Endothelial cell of umbilical vein (primary cell): ENCODE results near the gene RNU6-8. TPM values are rescaled to one million over a fixed set of nuclear protein-coding genes. Genes with fewer than 3 reads are reported as not detected.

Experiments
- BruUV-seq: library from RNA; stranded (reverse); fragments of 400-500 nt; replicated peaks from 2 replicates; lab custom pipeline; 2021; lab: Mats Ljungman, UMichigan
- CTCF ChIA-PET: fragments of 300-600, 350-600 bp; sonication (Branson Sonifier 250); formaldehyde crosslinking; loops from one replicate; lab custom pipeline; 2021; ENCODE audit warnings: antibody characterized with exemption, inconsistent platforms; lab: Charles Lee
- POLR2A ChIA-PET: fragments of 300-600, 350-600 bp; sonication (Branson Sonifier 250); formaldehyde crosslinking; loops from one replicate; lab custom pipeline; 2021; ENCODE audit warnings: antibody characterized with exemption, inconsistent platforms; lab: Charles Lee
- DNase-seq: peaks from one replicate; pipeline ENCODE4 v3.0.0-alpha.2; 2011; ENCODE audit warnings: low read depth, low spot score
- FAIRE-seq: peaks from 2 replicates; lab custom pipeline; 2011; peaks lifted over from hg19 to GRCh38; lab: Jason Lieb, UNC
- H2AFZ ChIP-seq: 2 replicates; pipeline ENCODE4 v1.6.0; 2012; ENCODE audit warnings: low read depth, low read length, control low read depth, inconsistent platforms
- H3K27ac ChIP-seq: 2 replicates; pipeline ENCODE4 v1.5.1; 2011; ENCODE audit warnings: low read depth, mild to moderate bottlenecking, control low read depth, low read length, moderate library complexity; ENCODE audit not compliant: insufficient read depth
- H3K27me3 ChIP-seq, 2 experiments: 2 replicates each; pipeline versions ENCODE4 v1.6.0 to v1.6.1; 2011; ENCODE audit warnings: low read length in 2 of 2, mixed read lengths in 1 of 2; ENCODE audit not compliant: control insufficient read depth in 2 of 2, insufficient read depth in 2 of 2
- H3K36me3 ChIP-seq, 2 experiments: 2 replicates in 1 of 2; 3 replicates in 1 of 2; pipeline ENCODE4 v1.5.1; 2011; ENCODE audit warnings: low read length in 2 of 2, mild to moderate bottlenecking in 1 of 2, moderate library complexity in 1 of 2; ENCODE audit not compliant: control insufficient read depth in 2 of 2, insufficient read depth in 2 of 2; ENCODE audit errors: extremely low read depth in 1 of 2
- H3K4me1 ChIP-seq: 3 replicates; pipeline ENCODE4 v1.5.1; 2011; ENCODE audit warnings: mild to moderate bottlenecking, low read length; ENCODE audit not compliant: control insufficient read depth, insufficient read depth; ENCODE audit errors: extremely low read depth
- H3K4me2 ChIP-seq: 2 replicates; pipeline ENCODE4 v1.6.1; 2011; ENCODE audit warnings: low read length, control low read depth, mixed read lengths; ENCODE audit not compliant: insufficient read depth
- H3K4me3 ChIP-seq, 3 experiments: fragments of 200-600 bp in 1 of 3; sonication (generic), shearing (Covaris generic) in 1 of 3; replicated peaks in 1 of 3; 2 replicates each; pipeline ENCODE4 v1.5.1; 2011 to 2016; ENCODE audit warnings: control low read depth in 3 of 3, low read length in 3 of 3, mild to moderate bottlenecking in 2 of 3, inconsistent platforms in 1 of 3, low read depth in 1 of 3, moderate library complexity in 1 of 3; ENCODE audit not compliant: insufficient read depth in 1 of 3
- H3K79me2 ChIP-seq: 2 replicates; pipeline ENCODE4 v1.6.0; 2012; ENCODE audit warnings: low read length, inconsistent platforms; ENCODE audit not compliant: control insufficient read depth, insufficient read depth
- H3K9ac ChIP-seq: replicated peaks from 2 replicates; pipeline ENCODE3; 2011; ENCODE audit warnings: low read length, control low read depth; ENCODE audit not compliant: insufficient read depth; ENCODE audit errors: extremely low read depth
- H3K9me1 ChIP-seq: replicated peaks from 3 replicates; pipeline ENCODE4 v1.6.0; 2011; ENCODE audit warnings: mild to moderate bottlenecking, low read length; ENCODE audit not compliant: control insufficient read depth, insufficient read depth; ENCODE audit errors: extremely low read depth
- H3K9me3 ChIP-seq: replicated peaks from 2 replicates; pipeline ENCODE4 v1.5.1; 2012; ENCODE audit warnings: low read length, inconsistent platforms; ENCODE audit not compliant: control insufficient read depth, insufficient read depth
- H4K20me1 ChIP-seq: replicated peaks from 2 replicates; pipeline ENCODE3; 2011; ENCODE audit warnings: mild to moderate bottlenecking, low read length; ENCODE audit not compliant: control insufficient read depth, insufficient read depth; ENCODE audit errors: extremely low read depth
- CTCF ChIP-seq, 2 donors: IDR thresholded peaks; 1 replicate in 1 of 2; 2 replicates in 1 of 2; pipeline ENCODE4 v1.5.1; 2011; ENCODE audit warnings: low read length in 2 of 2, mild to moderate bottlenecking in 2 of 2, moderate library complexity in 2 of 2, control low read depth in 1 of 2, inconsistent platforms in 1 of 2, low read depth in 1 of 2; ENCODE audit not compliant: insufficient read depth in 1 of 2; ENCODE audit errors: extremely low read depth in 1 of 2
- FOS ChIP-seq: IDR thresholded peaks from 2 replicates; pipeline ENCODE4 v1.6.1; 2011; ENCODE audit warnings: mild to moderate bottlenecking, low read length, moderate library complexity, borderline replicate concordance; ENCODE audit not compliant: insufficient read depth
- GATA2 ChIP-seq: IDR thresholded peaks from 2 replicates; pipeline ENCODE4 v1.7.0; 2011; ENCODE audit warnings: low read depth, mild to moderate bottlenecking, moderate library complexity, mixed read lengths, low read length; ENCODE audit not compliant: insufficient read length, insufficient read depth
- JUN ChIP-seq: IDR thresholded peaks from 2 replicates; pipeline ENCODE4 v1.6.1; 2011; ENCODE audit warnings: borderline replicate concordance, low read depth; ENCODE audit not compliant: insufficient read length, insufficient read depth
- MAX ChIP-seq: IDR thresholded peaks from 2 replicates; pipeline ENCODE4 v1.6.1; 2011; ENCODE audit not compliant: insufficient read depth, insufficient read length
- dilution Hi-C: fragments of 300-500 bp; cut with MboI; formaldehyde crosslinking; loops from one replicate; pipeline ENCODE4 v1.15.0; 2019; ENCODE audit warnings: low sequenced_read_pairs; ENCODE audit not compliant: extremely low pct_ligation_motif_present
- intact Hi-C: fragments of 100-400 bp; cut with micrococcal nuclease; formaldehyde crosslinking; loops from one replicate; pipeline ENCODE4 v1.10.0; 2022
- polyA plus RNA-seq, 4 experiments: library from polyadenylated mRNA; depleted of rRNA in 3 of 4; stranded (reverse) in 3 of 4; unstranded in 1 of 4; fragments of >200 nt; gene quantifications; 2 replicates each; pipeline versions ENCODE4 v1.2.1 to v1.2.3, GENCODE V29; 2011 to 2012; ENCODE audit warnings: missing spikeins in 1 of 4
- total RNA-seq: library from RNA; stranded (reverse); gene quantifications from 2 replicates; pipeline ENCODE4 v1.2.3, GENCODE V29; 2021

The RNU6-8 gene
- total and polyA plus RNA-seq, 2 donors (not counting 3 experiments of a cell fraction or from before 2014, with no cell fraction given), result not detected

GRCh38 chr14:32205984-32206383 lies 2.9 kb upstream of the RNU6-8 start:
- CTCF ChIA-PET, result interaction anchor here (0.8 kb wide), 1 partner anchor 49 kb away, joined by 3 read pairs; no protein-coding TSS in a partner anchor
- no peak for FAIRE-seq
- no peak overlapping the region for H2AFZ ChIP-seq

More at GRCh38 chr14:32205984-32206383, 2.9 kb upstream of the RNU6-8 start:
- intact Hi-C loops, result no loop called here
- no peaks in the 10 kb centered on the region for H3K9me3 ChIP-seq
- no TSS peak for BruUV-seq
- no peak overlapping the region for H3K4me3 ChIP-seq
- no peaks in the 10 kb centered on the region for H4K20me1 ChIP-seq
- no peak overlapping the region for H3K4me2 ChIP-seq
- H3K36me3 ChIP-seq, result no peaks in the 10 kb centered on the region
- POLR2A ChIA-PET, result no interaction called here
- no peaks in the 10 kb centered on the region for H3K9me1 ChIP-seq
- H3K9ac ChIP-seq, result no peak overlapping the region
- peaks cover 13% of the 10 kb centered on the region for H3K4me1 ChIP-seq
- DNase-seq, result no peak
- H3K27ac ChIP-seq, result no peak overlapping the region
- dilution Hi-C loops, result no loop called here
- TF ChIP-seq FOS, result no peak
- TF ChIP-seq MAX, result no peak
- no peak for TF ChIP-seq GATA2
- TF ChIP-seq JUN, result no peak
- no peak for TF ChIP-seq CTCF (IDR thresholded peaks at IDR 0.05; ENCODE audit: extremely low read depth in 1 of 2, insufficient read depth in 1 of 2, low read depth in 1 of 2, low read length in 2 of 2)
- peaks cover 10 to 20% of the 10 kb centered on the region in 2 experiments for H3K27me3 ChIP-seq
- H3K79me2 ChIP-seq, result no peaks in the 10 kb centered on the region
